GM18519 (cell line): ENCODE measurements around the gene SLC38A3.

Source experiments
- ATAC-seq: cut with Tn5 transposase; IDR thresholded peaks from one replicate; pipeline ENCODE4 v1.9.1; 2021; ENCODE audit warnings: mild to moderate bottlenecking, moderate library complexity; ENCODE audit not compliant: unreplicated experiment, low FRiP score

Gene SLC38A3

DNA sequence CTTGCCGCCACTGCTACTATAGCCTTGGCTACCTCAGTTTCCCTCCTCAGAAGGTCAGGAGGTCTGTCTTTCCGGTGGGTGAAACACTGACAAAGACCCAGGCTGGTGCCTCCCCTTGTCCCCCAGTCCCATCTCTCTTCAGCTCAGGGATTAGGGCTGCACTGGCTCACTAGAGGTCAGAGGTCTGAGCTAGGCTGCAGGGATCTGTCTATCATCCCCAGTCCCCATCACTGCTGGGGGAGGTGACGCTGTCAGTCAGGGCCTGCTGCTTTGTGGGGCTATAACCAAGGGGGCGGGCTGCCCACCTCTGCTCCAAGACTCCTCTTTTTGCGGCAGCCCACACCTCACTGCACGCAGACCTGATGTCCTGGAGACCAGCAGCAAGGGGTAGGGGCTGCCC is 36.3 kb upstream of the SLC38A3 start:
- ATAC-seq = no peak

DNA sequence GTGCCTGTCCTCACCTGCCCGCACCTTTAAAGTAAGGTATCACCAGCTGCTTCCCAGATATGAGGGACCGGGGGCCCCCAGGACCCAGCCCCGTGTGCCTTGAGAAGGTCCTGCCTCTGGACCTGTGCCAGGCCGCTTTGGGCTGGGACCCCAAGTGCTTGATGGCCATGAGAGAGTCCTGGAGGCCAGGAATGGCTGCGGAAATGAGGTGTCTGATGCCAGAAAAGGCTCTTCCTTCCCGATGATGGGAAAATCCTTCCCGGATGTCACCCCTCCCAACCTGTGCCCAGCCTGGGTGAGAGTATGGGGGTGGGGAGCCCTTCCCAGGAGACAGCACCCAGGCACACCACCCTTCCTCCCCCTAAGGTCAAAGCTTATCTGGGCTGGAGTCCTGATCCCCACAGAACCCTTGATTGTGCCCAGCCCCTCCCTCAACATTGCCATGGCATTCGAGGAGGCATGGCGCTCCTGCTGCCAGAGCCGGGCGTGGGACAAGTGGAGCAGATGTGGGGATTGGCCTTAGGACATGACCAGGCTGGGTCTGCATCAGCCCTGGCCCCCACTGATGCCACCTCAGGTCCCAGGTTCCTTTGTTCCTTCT is 35.7 kb upstream of the SLC38A3 start:
- no peak for ATAC-seq

DNA sequence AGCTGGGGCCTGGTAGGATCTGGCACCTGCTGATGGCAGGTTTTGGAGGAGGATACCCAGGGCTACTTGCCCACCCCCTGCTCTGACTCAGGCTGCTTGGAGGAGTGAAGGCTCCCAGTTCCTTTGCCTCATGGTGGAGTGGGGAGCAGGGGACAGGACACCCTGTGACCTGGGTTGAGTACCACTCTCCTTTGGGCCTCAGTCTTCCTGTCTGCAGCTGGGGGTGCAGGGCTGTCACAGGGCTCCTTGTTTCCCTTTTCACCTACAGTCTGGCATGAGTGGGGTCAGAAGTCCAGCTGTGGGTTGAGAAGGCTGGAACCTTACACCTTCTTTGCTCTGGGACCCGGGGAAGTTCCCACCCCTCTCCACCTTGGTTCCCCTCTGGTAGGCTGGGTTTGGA is 35.2 kb upstream of the SLC38A3 start:
- ATAC-seq = no peak

DNA sequence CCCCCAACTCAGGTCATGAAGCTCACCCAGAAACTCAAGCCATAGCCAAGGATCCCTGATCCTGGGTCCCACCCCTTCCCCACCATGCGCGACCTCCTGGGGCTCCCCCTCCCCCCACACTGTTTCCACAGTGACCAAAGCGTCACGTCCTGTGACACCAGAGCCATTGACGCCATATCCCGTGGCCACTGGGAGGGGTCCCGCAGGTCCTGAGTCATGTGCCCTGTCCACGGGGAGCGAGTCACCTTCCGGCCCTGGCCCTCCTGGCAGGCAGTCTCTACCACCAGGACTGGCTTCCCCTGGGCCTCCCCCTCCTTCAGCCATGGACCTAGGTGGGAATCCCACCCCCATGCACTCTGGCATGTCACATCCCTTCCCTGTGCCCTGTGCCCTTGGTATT is 34.4 kb upstream of the SLC38A3 start:
- ATAC-seq = no peak

DNA sequence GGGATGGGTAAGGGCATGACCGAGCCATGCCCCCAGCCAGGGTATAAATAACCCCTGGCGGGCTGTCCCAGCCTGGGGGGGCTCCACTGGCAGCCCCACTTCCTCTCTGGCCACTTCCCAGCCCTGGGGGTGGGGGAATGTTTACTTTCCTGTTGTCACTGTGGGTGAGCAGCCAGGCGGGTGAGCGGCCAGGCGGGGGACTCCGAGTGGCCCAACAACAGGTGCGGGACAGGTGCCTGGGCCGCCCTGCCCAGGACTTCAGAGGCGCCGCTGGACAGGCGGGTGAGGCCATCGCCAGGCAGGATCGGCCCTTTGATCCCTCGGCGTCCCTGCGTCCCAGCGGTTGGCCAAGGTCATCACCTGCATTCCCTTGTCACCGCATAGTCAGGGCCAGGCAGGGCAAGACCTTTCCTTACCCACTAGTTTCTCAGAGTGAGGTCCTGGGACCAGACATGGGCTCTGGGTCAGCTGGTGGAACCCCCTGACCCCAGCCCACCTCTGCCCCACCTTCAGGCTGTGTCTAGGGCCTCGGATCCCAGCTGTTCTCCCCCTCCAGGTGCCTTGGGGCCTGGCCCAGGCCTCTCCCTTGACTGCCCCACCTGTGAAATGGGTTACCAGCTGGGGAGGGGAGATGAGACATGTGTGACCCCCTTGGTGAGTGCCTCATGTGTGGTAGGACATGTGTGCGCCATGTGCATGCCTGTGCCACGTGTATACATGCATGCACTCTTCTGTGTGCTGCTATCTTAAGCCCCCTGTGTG is 33.4 kb upstream of the SLC38A3 start:
- ATAC-seq = no peak

DNA sequence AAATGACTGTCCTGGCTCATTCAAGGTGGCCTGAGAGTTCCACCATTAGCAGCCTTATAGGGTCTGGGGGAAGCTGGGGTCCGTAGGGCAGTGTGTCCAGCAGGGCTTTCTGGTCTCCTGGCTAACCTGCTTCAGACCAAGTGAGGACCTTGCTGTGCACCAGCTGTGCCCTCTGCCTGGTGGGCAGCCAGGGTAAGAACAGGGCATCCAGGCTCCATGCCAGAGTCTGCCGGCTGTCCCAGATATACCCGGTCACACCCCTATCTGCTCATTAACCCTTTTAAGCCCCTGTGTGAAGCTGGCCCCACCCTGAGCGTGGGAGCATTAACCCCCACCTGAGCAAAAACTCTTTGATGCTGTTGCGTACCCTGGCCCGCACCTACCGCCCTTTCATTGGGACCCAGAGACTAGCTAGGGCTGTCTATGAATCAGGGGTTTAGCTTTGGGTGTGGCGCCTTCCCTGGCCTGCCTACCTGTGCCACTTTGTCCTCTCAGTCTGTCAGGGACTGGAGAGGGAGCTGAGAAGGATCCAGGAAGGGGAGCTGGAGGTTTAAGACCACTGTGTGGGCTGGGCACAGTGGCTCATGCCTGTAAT is 32.3 kb upstream of the SLC38A3 start:
- no peak for ATAC-seq

DNA sequence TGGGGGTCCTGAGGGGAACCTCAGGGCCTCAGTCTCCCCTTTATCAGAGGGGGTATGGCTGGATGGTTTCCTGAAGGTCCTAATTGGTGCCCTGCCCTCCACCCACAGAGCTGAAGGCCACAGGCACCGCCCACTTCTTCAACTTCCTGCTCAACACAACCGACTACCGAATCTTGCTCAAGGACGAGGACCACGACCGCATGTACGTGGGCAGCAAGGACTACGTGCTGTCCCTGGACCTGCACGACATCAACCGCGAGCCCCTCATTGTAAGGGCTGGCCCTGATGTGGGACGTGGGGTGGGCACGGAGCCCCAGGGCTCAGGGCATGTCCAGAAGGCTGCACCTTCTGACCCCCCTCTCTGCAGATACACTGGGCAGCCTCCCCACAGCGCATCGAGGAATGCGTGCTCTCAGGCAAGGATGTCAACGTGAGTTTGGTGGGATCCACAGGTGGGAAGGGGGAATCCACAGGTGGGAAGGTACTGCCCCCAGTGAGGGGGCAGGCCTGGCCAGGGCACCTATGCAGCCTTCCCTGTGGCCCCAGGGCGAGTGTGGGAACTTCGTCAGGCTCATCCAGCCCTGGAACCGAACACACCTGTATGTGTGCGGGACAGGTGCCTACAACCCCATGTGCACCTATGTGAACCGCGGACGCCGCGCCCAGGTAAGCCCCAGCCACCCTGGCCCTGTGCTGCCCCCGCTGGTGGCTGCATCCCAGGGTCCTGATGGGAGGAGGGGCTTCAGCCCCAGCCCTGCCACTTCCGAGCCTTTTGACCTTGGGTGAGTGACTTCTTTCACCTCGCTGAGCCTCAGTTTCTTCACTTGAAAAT is 31.2 kb upstream of the SLC38A3 start:
- ATAC-seq = no peak

DNA sequence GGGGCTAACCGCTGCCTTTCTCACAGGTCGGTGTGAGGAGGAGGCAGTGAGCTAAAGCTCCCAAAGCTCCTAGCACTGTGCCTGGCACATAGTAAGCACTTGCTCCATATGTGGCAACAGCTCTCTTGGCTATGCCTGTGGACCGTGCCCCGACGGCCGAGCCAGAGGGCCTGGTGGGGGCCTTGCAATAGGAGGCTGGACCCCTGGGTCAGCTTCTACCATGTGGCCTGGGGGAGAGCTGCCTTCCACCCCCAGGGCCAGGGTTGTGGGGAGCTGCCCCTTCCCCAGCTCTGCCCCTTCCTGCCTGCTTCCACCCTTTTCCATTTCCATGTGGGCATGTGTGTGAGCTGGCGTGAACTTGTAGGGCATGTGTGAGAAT is 30.6 kb upstream of the SLC38A3 start:
- no peak for ATAC-seq

DNA sequence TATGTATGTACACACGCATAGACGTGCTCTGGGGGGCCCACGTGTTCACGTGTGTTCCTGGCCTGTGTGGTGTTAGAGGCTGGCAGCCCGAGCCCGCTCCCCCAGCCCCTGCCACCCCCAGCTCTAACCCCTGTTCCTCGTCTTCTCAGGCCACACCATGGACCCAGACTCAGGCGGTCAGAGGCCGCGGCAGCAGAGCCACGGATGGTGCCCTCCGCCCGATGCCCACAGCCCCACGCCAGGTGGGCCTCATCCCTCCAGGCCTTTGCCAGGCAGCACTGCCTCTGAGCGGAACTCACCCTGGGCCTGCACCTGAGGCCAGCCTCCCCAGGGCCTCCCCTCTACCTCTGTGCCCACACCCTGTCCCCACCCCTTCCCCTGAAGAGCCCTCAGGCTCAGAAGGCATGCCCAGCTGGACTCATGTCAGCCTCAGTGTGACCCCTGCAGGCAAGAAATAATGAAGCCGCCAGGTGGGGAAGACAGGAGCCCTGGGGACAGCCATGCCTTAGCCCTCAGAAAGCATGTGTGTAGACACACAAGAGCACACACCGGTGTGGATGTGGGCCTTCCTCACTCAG is 30.0 kb upstream of the SLC38A3 start:
- no peak for ATAC-seq

DNA sequence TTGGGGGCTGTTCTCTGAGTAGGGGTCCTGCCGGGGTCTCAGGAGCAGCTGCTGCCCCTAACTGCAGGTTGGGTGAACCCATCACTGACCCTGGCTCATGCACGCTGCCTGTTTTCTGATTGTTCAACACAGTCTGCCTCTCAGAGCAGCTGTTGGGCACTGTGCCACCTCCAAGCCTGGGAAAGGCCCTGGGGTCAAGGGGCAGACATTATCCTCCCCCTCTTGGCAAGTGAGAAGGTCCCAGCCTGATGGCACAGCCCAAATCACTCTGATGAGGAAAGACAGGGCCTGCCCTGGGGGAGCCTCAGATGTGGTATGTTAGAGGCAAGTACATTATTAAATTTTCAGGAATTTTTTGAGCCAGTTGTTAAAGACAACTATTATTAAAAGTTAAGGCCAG is 27.7 kb upstream of the SLC38A3 start:
- no peak for ATAC-seq

DNA sequence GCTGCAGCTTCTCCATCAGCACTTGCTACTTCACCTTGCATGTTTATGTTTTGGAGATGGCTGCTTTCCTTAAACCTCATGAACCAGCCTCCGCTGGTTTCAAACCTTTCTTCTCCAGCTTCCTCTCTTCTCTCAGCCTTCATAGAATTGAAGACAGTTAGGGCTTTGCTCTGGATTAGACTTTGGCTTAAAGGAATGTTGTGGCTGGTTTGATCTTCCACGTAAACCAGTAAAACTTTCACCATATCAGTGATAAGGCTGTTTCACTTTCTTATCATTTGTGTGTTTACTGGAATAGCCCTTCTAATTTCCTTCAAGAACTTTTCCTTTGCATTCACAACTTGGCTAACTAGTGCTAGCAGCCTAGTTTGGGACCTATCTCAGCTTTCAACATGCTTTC is 25.4 kb upstream of the SLC38A3 start:
- ATAC-seq = no peak

DNA sequence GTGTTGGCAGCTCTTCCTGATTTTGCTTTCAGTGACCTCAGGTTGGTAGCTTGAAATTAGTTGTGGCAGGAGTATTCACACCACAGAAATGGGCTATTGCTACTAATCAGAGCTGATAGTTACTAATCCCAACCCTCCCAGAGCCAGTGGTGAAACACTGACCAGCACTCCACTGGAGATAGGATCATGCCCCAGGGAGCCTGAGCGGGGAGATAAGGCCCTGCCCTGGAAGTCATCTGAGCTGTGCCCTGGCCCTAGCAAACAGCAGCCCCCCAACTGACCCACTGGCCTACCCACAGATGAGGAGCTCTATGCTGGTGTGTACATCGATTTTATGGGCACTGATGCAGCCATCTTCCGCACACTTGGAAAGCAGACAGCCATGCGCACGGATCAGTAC is 23.1 kb upstream of the SLC38A3 start:
- no peak for ATAC-seq

DNA sequence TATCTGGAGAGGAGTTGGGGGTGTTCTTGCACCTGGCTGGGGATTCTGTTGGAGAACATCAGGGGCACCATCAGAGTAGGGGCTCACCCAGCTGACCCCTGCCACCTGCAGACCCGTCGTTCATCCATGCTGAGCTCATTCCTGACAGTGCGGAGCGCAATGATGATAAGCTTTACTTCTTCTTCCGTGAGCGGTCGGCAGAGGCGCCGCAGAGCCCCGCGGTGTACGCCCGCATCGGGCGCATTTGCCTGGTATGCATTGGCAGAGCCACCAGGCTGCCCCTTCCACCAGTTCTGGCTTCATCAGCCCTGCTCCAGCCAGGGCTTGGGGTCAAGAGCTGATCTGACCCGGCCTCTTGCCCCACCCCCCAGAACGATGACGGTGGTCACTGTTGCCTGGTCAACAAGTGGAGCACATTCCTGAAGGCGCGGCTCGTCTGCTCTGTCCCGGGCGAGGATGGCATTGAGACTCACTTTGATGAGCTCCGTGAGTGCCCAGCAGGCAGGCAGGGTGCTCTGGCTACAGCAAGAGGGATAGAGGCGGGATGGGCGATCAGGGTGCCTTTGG is 22.5 kb upstream of the SLC38A3 start:
- ATAC-seq = no peak

DNA sequence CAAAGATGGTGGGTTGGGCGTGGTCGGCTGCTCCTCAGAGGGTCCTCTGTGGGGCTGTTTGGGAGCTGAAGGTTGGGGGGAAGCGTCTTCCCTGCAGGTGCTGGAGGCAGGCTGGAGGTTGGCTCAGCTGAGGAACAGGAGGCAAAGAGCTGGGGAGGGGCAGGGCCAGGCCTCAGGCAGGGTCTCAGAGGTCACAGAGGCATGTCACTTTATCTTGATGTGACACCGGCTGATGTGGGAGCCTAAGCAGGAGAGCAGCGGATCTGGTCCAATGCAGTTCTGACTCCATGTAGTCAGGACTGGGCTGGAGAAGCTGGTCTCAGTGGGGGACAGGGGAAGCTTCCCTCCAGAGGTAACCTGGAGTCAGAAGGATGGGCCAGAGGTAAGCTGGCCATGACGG is 21.3 kb upstream of the SLC38A3 start:
- ATAC-seq = no peak

DNA sequence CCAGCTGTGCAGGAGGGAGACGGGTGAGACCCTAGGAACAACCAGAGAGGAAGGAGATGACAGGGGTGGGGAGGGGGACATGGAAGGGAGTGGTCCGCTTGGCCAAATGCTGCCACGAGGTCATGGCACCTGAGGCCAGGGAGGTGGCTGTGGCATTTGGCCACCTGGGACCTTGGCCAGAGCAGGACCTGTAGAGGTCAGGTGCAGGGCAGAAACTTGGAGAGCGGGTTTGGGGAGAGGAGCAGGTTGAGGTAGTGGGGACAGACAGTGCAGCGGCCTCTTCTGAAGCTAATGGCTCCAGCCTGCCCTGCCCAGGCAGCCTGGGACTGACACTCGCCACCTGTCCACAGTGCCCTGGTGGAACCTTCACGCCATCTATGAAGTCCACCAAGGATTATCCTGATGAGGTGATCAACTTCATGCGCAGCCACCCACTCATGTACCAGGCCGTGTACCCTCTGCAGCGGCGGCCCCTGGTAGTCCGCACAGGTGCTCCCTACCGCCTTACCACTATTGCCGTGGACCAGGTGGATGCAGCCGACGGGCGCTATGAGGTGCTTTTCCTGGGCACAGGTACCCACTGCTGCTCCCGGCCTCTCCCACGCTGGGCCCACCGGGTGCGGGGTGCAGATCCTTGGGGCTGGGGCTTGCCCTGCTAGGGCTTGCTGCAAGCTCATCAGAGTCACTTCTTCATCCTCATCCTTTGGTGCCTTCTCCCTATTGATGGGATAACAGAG is 20.7 kb upstream of the SLC38A3 start:
- ATAC-seq = no peak

DNA sequence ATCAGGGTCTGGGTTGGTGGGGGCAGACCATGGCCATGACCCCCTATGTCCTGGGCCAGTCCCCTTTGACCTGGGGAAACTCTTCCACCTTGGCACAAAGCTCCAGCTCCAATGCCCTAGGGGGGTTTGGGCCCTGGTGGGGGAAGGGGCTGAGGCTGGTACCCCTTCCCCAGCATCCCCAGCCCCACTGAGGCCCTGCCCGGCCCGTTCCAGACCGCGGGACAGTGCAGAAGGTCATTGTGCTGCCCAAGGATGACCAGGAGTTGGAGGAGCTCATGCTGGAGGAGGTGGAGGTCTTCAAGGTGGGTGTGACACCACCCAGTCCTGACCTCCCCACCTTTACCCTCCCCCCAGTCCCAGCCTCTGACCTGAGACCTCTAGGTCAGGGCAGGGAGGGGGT is 19.8 kb upstream of the SLC38A3 start:
- ATAC-seq = no peak

DNA sequence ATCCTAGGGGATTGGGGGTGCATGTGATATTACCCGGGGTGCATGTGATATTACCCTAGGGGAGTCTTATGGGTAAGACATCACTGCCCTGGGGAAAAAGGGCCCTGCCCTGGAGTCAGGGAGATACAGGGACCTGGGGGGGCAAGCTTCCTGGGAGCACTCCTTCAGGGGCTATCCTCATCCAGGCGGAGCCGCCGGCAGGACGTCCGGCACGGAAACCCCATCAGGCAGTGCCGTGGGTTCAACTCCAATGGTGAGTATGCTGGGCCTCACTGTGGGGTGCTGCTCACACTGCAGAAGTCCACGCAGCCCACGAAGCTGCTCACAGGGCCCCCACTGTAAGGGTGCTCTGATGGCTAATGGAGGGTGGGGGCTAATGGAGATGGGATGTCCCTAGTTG is 19.0 kb upstream of the SLC38A3 start:
- ATAC-seq = no peak

DNA sequence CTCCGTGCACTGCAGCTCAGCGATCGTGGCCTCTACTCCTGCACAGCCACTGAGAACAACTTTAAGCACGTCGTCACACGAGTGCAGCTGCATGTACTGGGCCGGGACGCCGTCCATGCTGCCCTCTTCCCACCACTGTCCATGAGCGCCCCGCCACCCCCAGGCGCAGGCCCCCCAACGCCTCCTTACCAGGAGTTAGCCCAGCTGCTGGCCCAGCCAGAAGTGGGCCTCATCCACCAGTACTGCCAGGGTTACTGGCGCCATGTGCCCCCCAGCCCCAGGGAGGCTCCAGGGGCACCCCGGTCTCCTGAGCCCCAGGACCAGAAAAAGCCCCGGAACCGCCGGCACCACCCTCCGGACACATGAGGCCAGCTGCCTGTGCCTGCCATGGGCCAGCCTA is 17.3 kb upstream of the SLC38A3 start:
- no peak for ATAC-seq

DNA sequence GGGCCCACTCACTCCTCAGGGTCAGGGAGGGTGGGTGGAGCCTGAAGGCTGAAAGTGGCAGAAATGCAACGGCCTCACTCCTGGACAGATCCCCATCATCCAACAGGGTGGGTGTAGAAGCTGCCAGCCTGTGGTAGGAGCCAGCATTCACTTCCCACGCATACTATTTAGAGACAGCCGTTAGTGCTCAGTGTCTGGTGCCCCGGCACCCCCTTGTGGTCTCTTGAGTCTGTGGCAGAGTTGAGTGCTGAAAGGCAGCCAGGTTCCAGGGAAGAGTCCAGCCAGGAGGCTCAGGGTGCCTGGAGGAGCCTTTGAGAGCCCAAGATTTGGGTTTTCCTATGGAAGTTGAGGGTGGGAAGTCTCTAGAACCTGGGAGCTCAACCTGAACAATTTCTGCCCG is 15.8 kb upstream of the SLC38A3 start:
- ATAC-seq = no peak

DNA sequence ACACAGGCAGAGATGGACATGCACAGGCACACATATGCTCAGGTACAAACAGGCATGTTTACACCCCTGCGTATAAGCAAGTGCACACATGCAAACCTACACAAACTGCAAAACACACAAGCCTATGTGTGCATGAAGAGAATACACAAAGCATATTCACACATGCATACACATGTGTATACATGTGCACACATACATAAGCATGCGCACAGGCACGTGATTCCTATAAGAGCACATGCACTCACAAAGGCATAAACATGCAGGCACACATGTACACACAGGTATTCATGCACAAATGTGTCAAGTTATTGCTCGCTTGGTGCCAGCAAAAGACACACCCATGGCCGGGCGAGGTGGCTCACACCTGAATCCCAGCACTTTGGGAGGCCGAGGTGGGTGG is 15.1 kb upstream of the SLC38A3 start:
- ATAC-seq = no peak
